HL-60 (cell line): ENCODE results near the gene TFAP2A.

Experiments
- DNase-seq, 2 experiments: peaks; one replicate each; pipeline ENCODE4 v3.0.0-alpha.2; 2010 to 2020; ENCODE audit warnings: low read depth in 1 of 2, low spot score in 1 of 2
- H3K27ac ChIP-seq: fragments of 250-450 bp; sonication (Bioruptor Pico); replicated peaks from 2 replicates; pipeline ENCODE4 v1.5.1; 2020; ENCODE audit warnings: mild to moderate bottlenecking, moderate library complexity
- H3K27me3 ChIP-seq: fragments of 250-450 bp; sonication (Bioruptor Pico); 2 replicates; pipeline ENCODE4 v1.5.1; 2021; ENCODE audit warnings: mild to moderate bottlenecking, moderate library complexity; ENCODE audit not compliant: insufficient read depth, poor library complexity, severe bottlenecking
- H3K4me3 ChIP-seq: replicated peaks from 2 replicates; pipeline ENCODE4 v1.5.1; 2011; ENCODE audit warnings: mild to moderate bottlenecking, control low read depth, low read length; ENCODE audit not compliant: insufficient read depth
- CTCF ChIP-seq: IDR thresholded peaks from one replicate; pipeline ENCODE4 v1.5.1; 2011; ENCODE audit warnings: low read length, control low read depth, inconsistent platforms; ENCODE audit not compliant: insufficient read depth
- GABPA ChIP-seq: IDR thresholded peaks from 2 replicates; pipeline ENCODE4 v1.6.1; 2012; ENCODE audit warnings: low read depth
- POLR2AphosphoS5 ChIP-seq: IDR thresholded peaks from 2 replicates; pipeline ENCODE4 v1.6.1; 2012; ENCODE audit warnings: low read depth
- SPI1 ChIP-seq: IDR thresholded peaks from 2 replicates; pipeline ENCODE4 v1.6.1; 2012; ENCODE audit warnings: low read depth, mild to moderate bottlenecking, borderline replicate concordance
- TF ChIP-seq, protein P1 (sequence below): IDR thresholded peaks from 2 replicates; pipeline ENCODE4 v1.6.1; 2012; ENCODE audit warnings: low read depth; ENCODE audit not compliant: insufficient replicate concordance

Gene TFAP2A

GRCh38 chr6:10407018-10407673 is 7.7 kb downstream of the TFAP2A start:
- Histone ChIP-seq H3K27me3 (peaks cover 3% of the 10 kb centered on the region), H3K27ac (no peak overlapping the region), H3K4me3 (no peak overlapping the region)
- no peak for DNase-seq
- TF ChIP-seq, protein P1, sequence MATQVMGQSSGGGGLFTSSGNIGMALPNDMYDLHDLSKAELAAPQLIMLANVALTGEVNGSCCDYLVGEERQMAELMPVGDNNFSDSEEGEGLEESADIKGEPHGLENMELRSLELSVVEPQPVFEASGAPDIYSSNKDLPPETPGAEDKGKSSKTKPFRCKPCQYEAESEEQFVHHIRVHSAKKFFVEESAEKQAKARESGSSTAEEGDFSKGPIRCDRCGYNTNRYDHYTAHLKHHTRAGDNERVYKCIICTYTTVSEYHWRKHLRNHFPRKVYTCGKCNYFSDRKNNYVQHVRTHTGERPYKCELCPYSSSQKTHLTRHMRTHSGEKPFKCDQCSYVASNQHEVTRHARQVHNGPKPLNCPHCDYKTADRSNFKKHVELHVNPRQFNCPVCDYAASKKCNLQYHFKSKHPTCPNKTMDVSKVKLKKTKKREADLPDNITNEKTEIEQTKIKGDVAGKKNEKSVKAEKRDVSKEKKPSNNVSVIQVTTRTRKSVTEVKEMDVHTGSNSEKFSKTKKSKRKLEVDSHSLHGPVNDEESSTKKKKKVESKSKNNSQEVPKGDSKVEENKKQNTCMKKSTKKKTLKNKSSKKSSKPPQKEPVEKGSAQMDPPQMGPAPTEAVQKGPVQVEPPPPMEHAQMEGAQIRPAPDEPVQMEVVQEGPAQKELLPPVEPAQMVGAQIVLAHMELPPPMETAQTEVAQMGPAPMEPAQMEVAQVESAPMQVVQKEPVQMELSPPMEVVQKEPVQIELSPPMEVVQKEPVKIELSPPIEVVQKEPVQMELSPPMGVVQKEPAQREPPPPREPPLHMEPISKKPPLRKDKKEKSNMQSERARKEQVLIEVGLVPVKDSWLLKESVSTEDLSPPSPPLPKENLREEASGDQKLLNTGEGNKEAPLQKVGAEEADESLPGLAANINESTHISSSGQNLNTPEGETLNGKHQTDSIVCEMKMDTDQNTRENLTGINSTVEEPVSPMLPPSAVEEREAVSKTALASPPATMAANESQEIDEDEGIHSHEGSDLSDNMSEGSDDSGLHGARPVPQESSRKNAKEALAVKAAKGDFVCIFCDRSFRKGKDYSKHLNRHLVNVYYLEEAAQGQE, result no peak
- TF ChIP-seq SPI1, result no peak
- no peak for TF ChIP-seq POLR2AphosphoS5
- no peak for TF ChIP-seq GABPA
- TF ChIP-seq CTCF, result no peak

DNA sequence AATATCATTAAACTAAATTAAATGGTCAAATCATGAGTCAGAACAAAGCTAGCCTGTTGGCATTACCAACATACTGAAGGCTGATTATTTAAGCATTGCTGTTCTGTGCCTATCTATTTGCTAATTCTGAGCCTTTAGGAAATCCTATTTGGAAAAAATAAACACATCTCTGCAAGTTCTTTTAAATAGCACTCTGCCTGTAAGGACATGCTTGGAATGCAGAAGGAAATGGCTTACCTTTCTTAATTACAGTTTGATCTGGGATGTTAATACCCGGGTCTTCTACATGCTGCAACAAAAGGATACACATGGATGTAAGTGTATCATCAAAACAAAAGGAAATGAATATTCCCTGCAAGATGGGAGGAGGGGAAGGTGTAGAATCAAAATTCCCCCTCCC is 8.3 kb downstream of the TFAP2A start:
- Histone ChIP-seq H3K27ac (no peak overlapping the region), H3K27me3 (no peaks in the 10 kb centered on the region), H3K4me3 (no peak overlapping the region)
- no peak for DNase-seq
- TF ChIP-seq CTCF (no peak), POLR2AphosphoS5 (no peak), GABPA (no peak), SPI1 (no peak)
- TF ChIP-seq, protein P1, result no peak

- Histone ChIP-seq H3K27ac (peak overlapping the region; percentile 98), H3K4me3 (peak overlapping the region; percentile 54), H3K27me3 (no peaks in the 10 kb centered on the region)
- no peak for TF ChIP-seq SPI1
- no peak for DNase-seq
These were observed 9.4 kb downstream of the TFAP2A start for GRCh38 chr6:10405513-10405900.

- Histone ChIP-seq H3K4me3 (peak overlapping the region; percentile 54), H3K27me3 (no peaks in the 10 kb centered on the region), H3K27ac (peak overlapping the region; percentile 98)
- peak in 1 of 2 experiments; percentile 18 for DNase-seq
- TF ChIP-seq POLR2AphosphoS5, result peak; percentile 22; the same call in 1 of the 2 replicates
- TF ChIP-seq GABPA, result 0 out of 2 replicates have a peak, but pooled peaks have one; percentile 21
- TF ChIP-seq, protein P1, result no peak
These were observed 9.9 kb downstream of the TFAP2A start for GRCh38 chr6:10404799-10405512.
